ENCODE measurements around the gene RNF187. TPM values are rescaled to one million over a fixed set of nuclear protein-coding genes. Genes with fewer than 3 reads are reported as not detected.

The RNF187 gene
- total RNA-seq, 2 experiments from 2014 or later = 40.7 to 45.1 TPM

- Histone ChIP-seq H3K9me3 (ENCODE audit: control insufficient read depth in 1 of 2, insufficient read depth in 1 of 2, low read length in 2 of 2) (no peaks in the 10 kb centered on the region), H3K27me3 (ENCODE audit: control insufficient read depth in 1 of 2, insufficient read depth in 2 of 2, low read length in 2 of 2) (peaks cover 10 to 11% of the 10 kb centered on the region in 2 experiments), H3K4me3 (ENCODE audit: low read length) (no peak overlapping the region), H3K4me1 (ENCODE audit: insufficient read depth, low read length) (no peaks in the 10 kb centered on the region), H3K27ac (ENCODE audit: low read depth in 1 of 2, low read length in 2 of 2) (no peak overlapping the region), H3K36me3 (ENCODE audit: insufficient read depth, low read length) (no peaks in the 10 kb centered on the region)
- ChIA-PET POLR2A (no interaction called here), CTCF (no interaction called here)
- Mint-ChIP-seq H3K4me3 (no peak overlapping the region), H3K36me3 (ENCODE audit: low read depth) (no peaks in the 10 kb centered on the region), H3K27ac (no peak overlapping the region), H3K4me1 (ENCODE audit: low read depth) (no peaks in the 10 kb centered on the region), H3K9me3 (no peaks in the 10 kb centered on the region), H3K27me3 (peaks cover 85% of the 10 kb centered on the region)
- DNase-seq (no peak), ATAC-seq (ENCODE audit: poor library complexity) (no peak)
- intact Hi-C loops (cut with DNase I, micrococcal nuclease) = loop anchor here in 1 of 2 experiments (5.0 kb wide), 1 partner anchor 187 kb away; no protein-coding TSS in a partner anchor
- no peak for TF ChIP-seq CTCF (IDR thresholded peaks at IDR 0.05)
Measured at GRCh38 chr1:228530086-228530758, 43.0 kb downstream of the RNF187 start.

- no peaks in the 10 kb centered on the region for H3K36me3 Mint-ChIP-seq (ENCODE audit: low read depth)
- DNase-seq (no peak), ATAC-seq (ENCODE audit: poor library complexity) (no peak)
- intact Hi-C loops (cut with DNase I, micrococcal nuclease) = loop anchor here in 1 of 2 experiments (5.0 kb wide), 1 partner anchor 186 kb away; no protein-coding TSS in a partner anchor
- Histone ChIP-seq H3K4me1 (ENCODE audit: insufficient read depth, low read length) (no peaks in the 10 kb centered on the region), H3K36me3 (ENCODE audit: insufficient read depth, low read length) (no peaks in the 10 kb centered on the region), H3K27me3 (ENCODE audit: control insufficient read depth in 1 of 2, insufficient read depth in 2 of 2, low read length in 2 of 2) (peaks cover 10 to 15% of the 10 kb centered on the region in 2 experiments), H3K4me3 (ENCODE audit: low read length) (no peak overlapping the region), H3K27ac (ENCODE audit: low read depth in 1 of 2, low read length in 2 of 2) (no peak overlapping the region), H3K9me3 (ENCODE audit: control insufficient read depth in 1 of 2, insufficient read depth in 1 of 2, low read length in 2 of 2) (peaks cover 0 to 7% of the 10 kb centered on the region in 2 experiments)
- peaks cover 88% of the 10 kb centered on the region for H3K27me3 Mint-ChIP-seq
- CTCF ChIA-PET = no interaction called here
- no peak overlapping the region for H3K4me3 Mint-ChIP-seq
- no peak for TF ChIP-seq CTCF (IDR thresholded peaks at IDR 0.05)
- peaks cover 7% of the 10 kb centered on the region for H3K9me3 Mint-ChIP-seq
- no peaks in the 10 kb centered on the region for H3K4me1 Mint-ChIP-seq (ENCODE audit: low read depth)
- POLR2A ChIA-PET = no interaction called here
- H3K27ac Mint-ChIP-seq = no peak overlapping the region
Measured at GRCh38 chr1:228530951-228531731, 44.0 kb downstream of the RNF187 start.

- Histone ChIP-seq H3K27ac (ENCODE audit: low read depth in 1 of 2, low read length in 2 of 2) (no peak overlapping the region), H3K4me3 (ENCODE audit: low read length) (no peak overlapping the region), H3K36me3 (ENCODE audit: insufficient read depth, low read length) (no peaks in the 10 kb centered on the region), H3K9me3 (ENCODE audit: control insufficient read depth in 1 of 2, insufficient read depth in 1 of 2, low read length in 2 of 2) (peaks cover 0 to 9% of the 10 kb centered on the region in 2 experiments), H3K27me3 (ENCODE audit: control insufficient read depth in 1 of 2, insufficient read depth in 2 of 2, low read length in 2 of 2) (peaks cover 15 to 19% of the 10 kb centered on the region in 2 experiments), H3K4me1 (ENCODE audit: insufficient read depth, low read length) (no peaks in the 10 kb centered on the region)
- intact Hi-C loops (cut with DNase I, micrococcal nuclease) = no loop called here
- no peak for ATAC-seq (ENCODE audit: poor library complexity)
- TF ChIP-seq CTCF (IDR thresholded peaks at IDR 0.05) = no peak
- Mint-ChIP-seq H3K4me1 (ENCODE audit: low read depth) (no peaks in the 10 kb centered on the region), H3K9me3 (peaks cover 9% of the 10 kb centered on the region), H3K4me3 (no peak overlapping the region), H3K27me3 (peaks cover 59% of the 10 kb centered on the region), H3K36me3 (ENCODE audit: low read depth) (no peaks in the 10 kb centered on the region), H3K27ac (no peak overlapping the region)
- CTCF ChIA-PET = no interaction called here
- no peak for DNase-seq
- POLR2A ChIA-PET = no interaction called here
Measured at GRCh38 chr1:228538831-228539230, 51.6 kb downstream of the RNF187 start.
